ENCODE measurements around the gene MSI2. TPM values are rescaled to one million over a fixed set of nuclear protein-coding genes. Genes with fewer than 3 reads are reported as not detected.
A peak's percentile ranks its signal among the peaks of the same experiment; 100 is the strongest.

Gene MSI2
- total RNA-seq, 2 experiments from 2014 or later = 38.8 to 39.0 TPM

DNA sequence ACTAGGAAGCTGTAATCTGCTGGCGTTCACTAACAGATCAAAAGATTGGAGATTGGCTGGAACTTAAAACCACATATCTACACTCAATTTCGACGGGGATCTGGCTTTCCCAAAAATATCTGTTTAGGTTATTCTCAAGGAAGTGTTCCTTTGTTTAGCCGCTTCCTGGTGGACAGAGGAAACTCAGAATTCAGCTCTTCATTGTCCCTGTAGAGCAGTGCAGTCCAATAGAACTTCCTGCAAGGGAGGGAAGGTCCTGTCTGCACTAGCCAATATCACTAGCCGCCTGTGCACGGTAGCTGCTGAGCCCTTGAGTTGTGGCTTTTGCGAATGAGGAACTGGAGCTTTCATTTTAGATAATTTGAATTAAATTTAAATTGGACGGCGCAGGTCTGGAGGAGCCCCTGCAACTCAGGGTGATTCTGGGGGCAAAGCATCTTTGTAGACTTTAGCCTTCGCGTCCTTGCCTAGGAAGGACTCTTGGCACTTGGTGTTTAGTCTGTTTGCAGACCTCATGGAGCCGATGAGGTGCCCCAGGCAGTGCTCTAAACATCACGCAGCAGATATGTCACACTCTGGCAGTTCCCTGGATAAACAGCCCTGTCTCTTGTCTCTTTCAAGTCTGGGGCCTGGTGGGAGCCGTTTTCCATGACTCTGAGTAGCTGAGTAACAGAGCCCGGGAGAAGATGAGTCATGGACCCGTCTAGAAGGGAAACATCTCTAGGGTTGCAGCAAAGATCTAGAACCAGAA lies 366.5 kb downstream of the MSI2 start:
- Mint-ChIP-seq H3K4me1 (ENCODE audit: low read depth) (peaks cover 5% of the 10 kb centered on the region), H3K27me3 (ENCODE audit: low read depth) (no peaks in the 10 kb centered on the region), H3K4me3 (no peak overlapping the region), H3K9me3 (no peaks in the 10 kb centered on the region), H3K27ac (peak overlapping the region; percentile 6), H3K36me3 (ENCODE audit: low read depth) (peaks cover 5% of the 10 kb centered on the region)
- peak; percentile 34 for DNase-seq
- intact Hi-C loops (cut with micrococcal nuclease) = no loop called here
- CTCF ChIA-PET = interaction anchor here (1.0 kb wide), 1 partner anchor 379 kb away, joined by 4 read pairs; no protein-coding TSS in a partner anchor

DNA sequence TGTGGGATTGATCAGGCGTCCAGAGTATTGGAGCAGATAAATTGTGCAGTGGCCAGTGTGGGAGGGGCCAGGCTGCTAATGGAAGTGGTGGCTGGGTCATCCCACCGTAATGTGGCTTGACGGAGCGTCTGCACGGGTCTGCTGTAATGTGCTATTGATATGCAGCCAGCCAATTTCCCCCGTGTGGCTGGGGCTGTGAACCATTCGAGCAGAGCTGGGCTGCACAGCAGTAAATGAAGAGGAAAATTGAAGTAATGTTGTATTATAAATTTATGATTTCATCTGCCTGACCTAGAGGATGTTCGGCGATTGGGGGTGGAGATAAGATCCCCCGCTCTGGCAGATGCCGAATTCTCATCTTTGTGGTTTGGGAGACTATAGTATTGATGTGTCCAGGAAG lies 367.3 kb downstream of the MSI2 start:
- Mint-ChIP-seq H3K9me3 (no peaks in the 10 kb centered on the region), H3K27ac (no peak overlapping the region), H3K27me3 (ENCODE audit: low read depth) (no peaks in the 10 kb centered on the region), H3K36me3 (ENCODE audit: low read depth) (peaks cover 3% of the 10 kb centered on the region), H3K4me1 (ENCODE audit: low read depth) (peaks cover 5% of the 10 kb centered on the region), H3K4me3 (no peak overlapping the region)
- intact Hi-C loops (cut with micrococcal nuclease) = no loop called here
- DNase-seq = no peak
- CTCF ChIA-PET = interaction anchor here (0.9 to 1.0 kb wide), 2 partner anchors 17 to 379 kb away, joined by 3 to 4 read pairs; no protein-coding TSS in a partner anchor

DNA sequence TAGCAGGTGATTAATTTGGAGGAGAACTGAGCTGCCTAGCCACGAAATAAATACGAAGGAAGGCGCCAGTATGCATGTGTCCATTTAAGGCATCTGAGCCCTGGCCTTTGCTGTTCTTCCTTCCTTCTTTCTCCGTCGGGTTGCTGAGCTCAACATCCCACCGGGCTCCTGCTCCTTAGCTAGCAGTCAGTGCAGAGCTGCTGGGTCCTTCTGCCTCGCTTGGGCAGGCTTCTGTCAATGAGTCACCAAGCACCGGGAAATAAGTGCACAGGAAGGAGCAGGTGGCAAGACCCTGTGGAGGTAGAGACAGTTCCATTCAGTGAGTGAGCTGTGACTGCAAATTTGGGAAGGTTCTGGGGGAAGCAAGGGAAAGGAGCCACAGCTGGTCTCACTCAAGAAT lies 368.1 kb downstream of the MSI2 start:
- H3K27ac Mint-ChIP-seq = no peak overlapping the region
- CTCF ChIA-PET = interaction anchor here (0.9 kb wide), 1 partner anchor 16 kb away, joined by 3 read pairs; no protein-coding TSS in a partner anchor
- H3K36me3 Mint-ChIP-seq (ENCODE audit: low read depth) = peaks cover 5% of the 10 kb centered on the region
- no peaks in the 10 kb centered on the region for H3K27me3 Mint-ChIP-seq (ENCODE audit: low read depth)
- H3K4me3 Mint-ChIP-seq = no peak overlapping the region
- H3K4me1 Mint-ChIP-seq (ENCODE audit: low read depth) = peaks cover 5% of the 10 kb centered on the region
- DNase-seq = no peak
- intact Hi-C loops (cut with micrococcal nuclease) = no loop called here
- H3K9me3 Mint-ChIP-seq = no peaks in the 10 kb centered on the region

DNA sequence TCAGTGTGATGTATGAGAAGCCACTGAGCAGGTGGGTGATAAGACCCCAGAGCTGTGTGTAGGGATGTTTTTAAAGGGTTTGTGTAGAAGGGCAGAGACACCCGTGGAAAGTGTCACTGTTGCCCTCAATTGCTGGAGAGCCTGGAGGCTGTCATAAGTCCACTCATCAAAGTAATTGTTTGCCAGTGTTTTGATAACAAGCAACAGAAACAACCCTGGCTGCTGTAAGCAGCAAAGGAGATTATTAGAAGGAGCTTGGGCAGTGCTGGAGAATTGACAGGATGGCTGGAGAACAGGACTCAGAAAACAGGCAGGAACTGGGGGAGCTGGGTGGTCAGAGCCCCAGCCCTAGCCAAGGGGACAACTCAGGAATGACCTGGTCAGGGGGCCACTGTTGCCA lies 369.2 kb downstream of the MSI2 start:
- CTCF ChIA-PET = interaction anchor here (1.8 kb wide), 1 partner anchor 27 kb away, joined by 4 read pairs; no protein-coding TSS in a partner anchor
- Mint-ChIP-seq H3K27ac (no peak overlapping the region), H3K4me1 (ENCODE audit: low read depth) (peaks cover 5% of the 10 kb centered on the region)

DNA sequence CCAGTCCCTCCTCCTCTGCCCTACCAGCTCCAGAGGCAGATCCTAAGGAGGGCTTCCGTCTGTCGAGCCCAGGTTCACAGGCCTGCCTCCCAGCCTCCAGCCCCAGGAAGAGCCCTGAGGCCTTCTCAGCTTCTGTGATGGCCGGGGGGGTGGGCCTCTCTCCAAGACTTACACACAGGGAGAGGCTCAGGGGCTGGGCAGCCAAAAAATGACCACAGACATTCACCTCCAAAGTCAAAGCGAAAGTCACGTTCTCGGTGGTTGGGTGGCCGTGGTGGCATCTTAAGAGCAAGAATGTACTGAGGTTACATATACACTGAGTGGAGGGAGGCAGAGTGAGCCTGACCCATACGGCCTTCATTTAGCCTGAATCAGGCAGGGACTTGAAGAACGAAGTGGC lies 369.6 kb downstream of the MSI2 start:
- DNase-seq = no peak
- H3K4me3 Mint-ChIP-seq = no peak overlapping the region
- H3K4me1 Mint-ChIP-seq (ENCODE audit: low read depth) = peaks cover 5% of the 10 kb centered on the region
- intact Hi-C loops (cut with micrococcal nuclease) = no loop called here
- CTCF ChIA-PET = interaction anchor here (0.6 to 1.8 kb wide), 2 partner anchors 28 to 29 kb away, joined by 4 read pairs; no protein-coding TSS in a partner anchor
- H3K27me3 Mint-ChIP-seq (ENCODE audit: low read depth) = no peaks in the 10 kb centered on the region
- no peaks in the 10 kb centered on the region for H3K9me3 Mint-ChIP-seq
- peaks cover 6% of the 10 kb centered on the region for H3K36me3 Mint-ChIP-seq (ENCODE audit: low read depth)
- no peak overlapping the region for H3K27ac Mint-ChIP-seq

More for the DNA sequence above, 369.2 kb downstream of the MSI2 start:
- no peak for DNase-seq
- Mint-ChIP-seq H3K4me3 (no peak overlapping the region), H3K9me3 (no peaks in the 10 kb centered on the region), H3K27me3 (ENCODE audit: low read depth) (no peaks in the 10 kb centered on the region), H3K36me3 (ENCODE audit: low read depth) (peaks cover 5% of the 10 kb centered on the region)
- intact Hi-C loops (cut with micrococcal nuclease) = no loop called here

DNA sequence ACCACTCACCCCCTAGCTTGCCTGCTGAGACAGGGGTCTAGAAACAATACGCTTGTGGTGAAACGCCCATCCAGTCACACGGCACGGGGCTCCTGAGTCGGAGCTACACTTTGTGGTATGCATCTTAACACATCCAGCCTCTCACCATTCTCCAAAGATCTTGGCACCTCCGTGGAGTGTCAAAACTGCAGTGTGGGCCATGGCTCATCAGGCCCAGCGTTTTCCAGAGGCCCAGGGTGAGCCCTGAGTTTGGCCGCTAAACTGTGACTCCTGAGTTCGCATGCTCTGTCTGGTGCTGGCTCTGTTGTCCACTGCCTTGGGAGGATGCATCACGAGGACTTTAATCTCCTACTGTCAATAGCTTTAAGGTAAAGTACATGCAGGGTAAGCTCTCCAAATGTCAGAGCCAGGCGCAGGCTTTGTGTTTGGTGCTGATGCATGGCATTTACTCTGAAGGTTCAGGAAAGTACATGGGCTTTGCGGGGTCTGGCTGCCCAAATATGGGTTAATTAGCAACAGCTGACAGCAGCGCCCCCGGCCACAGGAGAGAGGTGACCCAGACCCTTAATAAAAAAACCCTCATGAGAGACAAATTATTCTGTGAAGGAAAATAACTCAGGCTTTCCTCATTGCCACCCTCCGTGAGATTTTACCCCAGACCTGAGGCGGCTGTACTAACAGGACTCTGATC lies 370.3 kb downstream of the MSI2 start:
- Mint-ChIP-seq H3K9me3 (no peaks in the 10 kb centered on the region), H3K4me3 (no peak overlapping the region), H3K27me3 (ENCODE audit: low read depth) (no peaks in the 10 kb centered on the region), H3K27ac (no peak overlapping the region), H3K4me1 (ENCODE audit: low read depth) (peaks cover 5% of the 10 kb centered on the region), H3K36me3 (ENCODE audit: low read depth) (peaks cover 8% of the 10 kb centered on the region)
- no peak for DNase-seq
- CTCF ChIA-PET = interaction anchor here (0.6 to 1.8 kb wide), 2 partner anchors 28 to 29 kb away, joined by 4 read pairs; no protein-coding TSS in a partner anchor
- intact Hi-C loops (cut with micrococcal nuclease) = no loop called here

DNA sequence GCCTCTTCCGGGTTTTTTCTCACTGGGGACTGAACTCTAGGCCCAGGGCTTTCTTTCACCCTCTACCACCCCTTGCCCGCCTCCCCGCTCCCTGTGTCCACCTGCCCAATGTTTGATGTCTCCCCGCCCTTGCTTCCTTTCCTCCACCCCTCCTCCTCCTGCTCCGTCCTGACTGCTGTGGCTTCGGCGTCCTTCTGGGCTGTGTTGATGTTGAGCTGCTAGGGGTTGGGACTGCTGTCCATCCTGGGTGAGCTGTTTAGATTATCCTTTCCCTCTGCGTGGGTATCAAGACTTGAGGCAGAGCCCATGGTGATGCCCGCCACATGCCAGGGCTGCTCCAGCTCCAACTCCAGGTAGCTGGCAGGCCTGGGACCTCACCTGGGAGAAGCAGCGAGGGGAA lies 371.3 kb downstream of the MSI2 start:
- DNase-seq = no peak
- peaks cover 5% of the 10 kb centered on the region for H3K4me1 Mint-ChIP-seq (ENCODE audit: low read depth)
- H3K27ac Mint-ChIP-seq = no peak overlapping the region
- no peaks in the 10 kb centered on the region for H3K9me3 Mint-ChIP-seq
- no peak overlapping the region for H3K4me3 Mint-ChIP-seq
- intact Hi-C loops (cut with micrococcal nuclease) = no loop called here
- H3K36me3 Mint-ChIP-seq (ENCODE audit: low read depth) = peaks cover 14% of the 10 kb centered on the region
- CTCF ChIA-PET = no interaction called here
- no peaks in the 10 kb centered on the region for H3K27me3 Mint-ChIP-seq (ENCODE audit: low read depth)

DNA sequence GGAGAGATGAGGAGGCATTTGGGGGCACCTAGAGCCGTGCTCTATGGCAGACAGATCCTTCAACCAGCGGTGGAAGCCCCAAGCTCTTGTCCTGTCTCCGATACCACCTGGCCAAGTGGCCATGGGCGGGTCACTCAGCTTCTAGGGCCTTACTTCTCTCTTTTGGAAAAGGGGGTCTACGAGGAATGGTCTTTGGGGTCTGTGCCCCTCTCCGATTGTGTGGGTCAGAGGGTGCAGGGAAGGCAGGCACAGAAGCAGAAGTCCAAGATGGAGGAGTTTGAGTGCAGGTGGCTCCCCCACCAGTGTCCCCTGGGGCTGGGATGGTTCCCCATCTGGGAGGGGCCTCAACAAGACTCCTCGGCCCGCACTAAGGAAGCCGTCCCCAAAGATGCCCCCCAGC lies 372.1 kb downstream of the MSI2 start:
- intact Hi-C loops (cut with micrococcal nuclease) = no loop called here
- Mint-ChIP-seq H3K4me1 (ENCODE audit: low read depth) (peaks cover under 1% of the 10 kb centered on the region), H3K27ac (no peak overlapping the region), H3K4me3 (no peak overlapping the region), H3K27me3 (ENCODE audit: low read depth) (no peaks in the 10 kb centered on the region), H3K36me3 (ENCODE audit: low read depth) (peaks cover 22% of the 10 kb centered on the region), H3K9me3 (no peaks in the 10 kb centered on the region)
- no peak for DNase-seq
- CTCF ChIA-PET = no interaction called here

DNA sequence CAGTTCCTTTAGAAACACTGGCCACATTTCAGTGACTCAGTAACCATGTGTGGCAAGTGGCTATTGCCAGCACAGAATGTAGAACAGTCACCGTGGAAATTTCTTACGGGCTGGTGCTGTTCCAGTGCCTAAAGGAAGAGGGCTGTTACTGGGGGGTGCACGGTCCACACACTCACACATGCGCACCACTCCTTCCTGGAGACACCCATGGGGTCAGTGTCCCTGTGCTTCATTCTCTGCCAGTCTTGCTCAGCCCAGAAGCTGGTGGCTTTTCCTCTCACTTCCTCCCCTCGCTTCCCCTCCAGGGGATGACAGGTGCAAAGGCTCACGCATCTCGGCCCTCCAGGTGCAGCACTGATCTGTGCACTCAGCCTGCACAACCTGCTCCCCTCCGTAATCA lies 373.1 kb downstream of the MSI2 start:
- peaks cover 27% of the 10 kb centered on the region for H3K36me3 Mint-ChIP-seq (ENCODE audit: low read depth)
- peaks cover 1% of the 10 kb centered on the region for H3K9me3 Mint-ChIP-seq
- no peaks in the 10 kb centered on the region for H3K27me3 Mint-ChIP-seq (ENCODE audit: low read depth)
- no peak for DNase-seq
- H3K4me1 Mint-ChIP-seq (ENCODE audit: low read depth) = no peaks in the 10 kb centered on the region
- no peak overlapping the region for H3K27ac Mint-ChIP-seq
- no peak overlapping the region for H3K4me3 Mint-ChIP-seq
- CTCF ChIA-PET = no interaction called here
- intact Hi-C loops (cut with micrococcal nuclease) = no loop called here

DNA sequence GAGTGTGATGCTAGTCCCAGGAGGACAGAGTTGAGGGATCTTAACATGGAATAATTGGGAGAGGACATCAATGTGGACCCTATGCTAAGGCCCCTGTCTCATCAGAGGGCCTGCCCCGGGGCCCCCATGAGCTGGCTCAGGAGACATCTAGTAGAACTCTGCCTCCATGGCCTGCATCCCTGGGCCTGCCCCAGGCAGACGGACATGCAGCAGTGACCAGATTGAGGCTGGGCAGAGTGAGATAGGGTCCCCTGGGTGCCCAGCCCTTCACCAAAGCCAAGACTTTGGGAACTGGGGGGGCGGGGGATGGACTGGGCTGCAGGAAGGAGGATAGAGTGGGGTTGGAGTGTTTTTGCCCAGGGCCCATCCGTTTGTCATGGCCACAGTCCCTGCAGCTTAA lies 373.6 kb downstream of the MSI2 start:
- Mint-ChIP-seq H3K27ac (no peak overlapping the region), H3K4me1 (ENCODE audit: low read depth) (no peaks in the 10 kb centered on the region), H3K9me3 (peaks cover 1% of the 10 kb centered on the region), H3K4me3 (no peak overlapping the region), H3K27me3 (ENCODE audit: low read depth) (no peaks in the 10 kb centered on the region), H3K36me3 (ENCODE audit: low read depth) (peaks cover 27% of the 10 kb centered on the region)
- intact Hi-C loops (cut with micrococcal nuclease) = no loop called here
- no peak for DNase-seq
- CTCF ChIA-PET = no interaction called here

DNA sequence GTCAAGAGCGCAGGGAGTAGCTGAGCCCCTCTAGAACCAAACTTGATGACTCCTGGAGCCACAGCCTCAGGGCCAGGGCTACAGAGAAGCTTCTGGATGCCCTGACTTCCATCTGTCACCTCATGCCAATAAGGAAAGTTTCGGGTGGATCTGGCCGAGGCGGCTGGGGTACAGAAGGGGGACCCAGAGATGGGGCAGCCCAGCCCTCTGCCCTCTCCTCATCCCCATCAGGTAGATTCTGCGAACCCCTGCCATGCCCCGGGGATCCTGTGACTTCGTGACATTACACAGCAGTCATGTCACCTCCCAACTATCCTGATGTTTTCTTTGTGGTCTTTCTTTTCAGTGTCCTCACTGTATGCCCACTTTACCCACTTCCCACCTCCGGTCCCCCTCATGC lies 374.4 kb downstream of the MSI2 start:
- H3K4me1 Mint-ChIP-seq (ENCODE audit: low read depth) = no peaks in the 10 kb centered on the region
- H3K27me3 Mint-ChIP-seq (ENCODE audit: low read depth) = no peaks in the 10 kb centered on the region
- H3K4me3 Mint-ChIP-seq = no peak overlapping the region
- no peak for DNase-seq
- H3K27ac Mint-ChIP-seq = no peak overlapping the region
- CTCF ChIA-PET = no interaction called here
- intact Hi-C loops (cut with micrococcal nuclease) = no loop called here
- peaks cover 1% of the 10 kb centered on the region for H3K9me3 Mint-ChIP-seq
- H3K36me3 Mint-ChIP-seq (ENCODE audit: low read depth) = peaks cover 27% of the 10 kb centered on the region

DNA sequence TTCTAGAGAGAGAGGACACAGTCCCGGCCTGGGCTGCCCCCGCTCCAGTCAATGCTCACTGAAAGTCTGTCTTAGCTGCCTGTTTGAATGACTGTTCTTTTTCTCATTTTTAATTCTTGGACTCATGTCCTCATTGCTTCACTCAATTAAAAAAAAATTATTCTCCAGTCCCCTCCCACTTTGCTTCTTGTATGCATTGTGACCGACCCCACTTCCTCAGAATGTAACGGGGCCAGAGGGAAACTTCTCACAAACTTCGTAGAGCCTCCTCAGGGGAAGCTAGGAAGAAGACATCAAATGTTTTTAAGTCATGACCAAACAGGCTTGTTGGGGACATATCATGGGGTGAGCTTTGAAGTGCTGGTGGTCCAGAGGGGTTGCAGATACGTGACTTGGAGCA lies 375.5 kb downstream of the MSI2 start:
- Mint-ChIP-seq H3K36me3 (ENCODE audit: low read depth) (peaks cover 27% of the 10 kb centered on the region), H3K4me3 (no peak overlapping the region), H3K27me3 (ENCODE audit: low read depth) (no peaks in the 10 kb centered on the region), H3K27ac (no peak overlapping the region), H3K4me1 (ENCODE audit: low read depth) (no peaks in the 10 kb centered on the region), H3K9me3 (peaks cover 1% of the 10 kb centered on the region)
- CTCF ChIA-PET = interaction anchor here (0.8 to 1.0 kb wide), 2 partner anchors 136 to 389 kb away, joined by 3 read pairs; no protein-coding TSS in a partner anchor
- no peak for DNase-seq
- intact Hi-C loops (cut with micrococcal nuclease) = no loop called here

Data from activated naive CD4-positive, alpha-beta T cell treated with anti-CD3 and anti-CD28 coated beads for 36 hours (primary cell).